Erythroblast (primary cell): ENCODE measurements around the gene P2RX3.

Experiments
- GATA1 ChIP-seq: IDR thresholded peaks from 2 replicates; pipeline ENCODE4 v1.6.1; 2011; ENCODE audit warnings: low read depth, mild to moderate bottlenecking, control low read depth, low read length, moderate library complexity
- POLR2A ChIP-seq: IDR thresholded peaks from 2 replicates; pipeline ENCODE4 v1.6.1; 2011; ENCODE audit warnings: mild to moderate bottlenecking, low read length

DNA sequence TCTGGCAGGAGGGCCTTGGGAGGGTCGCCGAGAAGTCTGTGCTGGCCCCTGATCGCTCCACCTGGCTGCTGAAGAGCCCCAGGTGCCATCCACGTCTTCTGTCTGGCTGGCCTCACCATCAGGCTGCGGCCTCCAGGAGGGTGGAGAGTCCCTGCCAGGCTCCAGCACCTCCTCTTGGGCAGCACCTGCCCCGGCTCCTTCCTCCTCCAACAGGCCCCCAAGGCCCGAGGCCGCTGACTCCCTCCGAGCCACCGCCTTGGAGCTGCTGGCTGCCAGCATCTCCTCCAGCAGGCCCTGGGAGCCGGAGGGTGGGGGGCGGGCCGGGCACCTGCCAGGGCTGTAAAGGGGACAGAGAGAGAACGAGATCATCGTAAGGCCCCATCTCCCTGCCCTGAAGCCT lies 35.7 kb upstream of the P2RX3 start:
- TF ChIP-seq POLR2A (no peak), GATA1 (no peak)
